Chondrocyte (in vitro differentiated cells): ENCODE data around the gene CORO1C. TPM values are rescaled to one million over a fixed set of nuclear protein-coding genes. Genes with fewer than 3 reads are reported as not detected.

Experiments used
- DNase-seq: peaks from one replicate; pipeline ENCODE4 v3.0.0; 2021; ENCODE audit warnings: mixed read lengths, low spot score
- H3K27ac Mint-ChIP-seq: one replicate; pipeline ENCODE4 v1.8.0; 2021; ENCODE audit warnings: mild to moderate bottlenecking, moderate library complexity, mixed read lengths; ENCODE audit not compliant: unreplicated experiment
- H3K27me3 Mint-ChIP-seq: 2 replicates; pipeline ENCODE4 v1.8.0; 2021; ENCODE audit warnings: low read depth, mixed read lengths
- H3K36me3 Mint-ChIP-seq: 2 replicates; pipeline ENCODE4 v1.8.0; 2021; ENCODE audit warnings: low read depth, mixed read lengths
- H3K4me1 Mint-ChIP-seq: 2 replicates; pipeline ENCODE4 v1.8.0; 2021; ENCODE audit warnings: low read depth, mild to moderate bottlenecking, mixed read lengths
- H3K4me3 Mint-ChIP-seq: one replicate; pipeline ENCODE4 v1.8.0; 2021; ENCODE audit warnings: mild to moderate bottlenecking, moderate library complexity, mixed read lengths; ENCODE audit not compliant: unreplicated experiment
- H3K9me3 Mint-ChIP-seq: 2 replicates; pipeline ENCODE4 v1.8.0; 2021; ENCODE audit warnings: low read depth, mixed read lengths
- total RNA-seq: library from RNA; stranded (reverse); gene quantifications from 3 replicates; pipeline ENCODE4 v1.2.1, GENCODE V29; 2021
- TF ChIP-seq, protein P1 (sequence below): fragments of 200-600 bp; sonication (generic); IDR thresholded peaks from 2 replicates; pipeline ENCODE4 v1.5.0; 2021; ENCODE audit warnings: antibody characterized with exemption, mild to moderate bottlenecking, moderate library complexity

CORO1C gene
- total RNA-seq, 1 donor from 2014 or later = 336 TPM

- no peaks in the 10 kb centered on the region for H3K27me3 Mint-ChIP-seq
- peaks cover 62% of the 10 kb centered on the region for H3K4me1 Mint-ChIP-seq
- no peak for DNase-seq
- H3K9me3 Mint-ChIP-seq = no peaks in the 10 kb centered on the region
- H3K4me3 Mint-ChIP-seq = peak overlapping the region; percentile 96
- H3K27ac Mint-ChIP-seq = peak overlapping the region; percentile 97
- H3K36me3 Mint-ChIP-seq = peaks cover 3% of the 10 kb centered on the region
- TF ChIP-seq, protein P1, sequence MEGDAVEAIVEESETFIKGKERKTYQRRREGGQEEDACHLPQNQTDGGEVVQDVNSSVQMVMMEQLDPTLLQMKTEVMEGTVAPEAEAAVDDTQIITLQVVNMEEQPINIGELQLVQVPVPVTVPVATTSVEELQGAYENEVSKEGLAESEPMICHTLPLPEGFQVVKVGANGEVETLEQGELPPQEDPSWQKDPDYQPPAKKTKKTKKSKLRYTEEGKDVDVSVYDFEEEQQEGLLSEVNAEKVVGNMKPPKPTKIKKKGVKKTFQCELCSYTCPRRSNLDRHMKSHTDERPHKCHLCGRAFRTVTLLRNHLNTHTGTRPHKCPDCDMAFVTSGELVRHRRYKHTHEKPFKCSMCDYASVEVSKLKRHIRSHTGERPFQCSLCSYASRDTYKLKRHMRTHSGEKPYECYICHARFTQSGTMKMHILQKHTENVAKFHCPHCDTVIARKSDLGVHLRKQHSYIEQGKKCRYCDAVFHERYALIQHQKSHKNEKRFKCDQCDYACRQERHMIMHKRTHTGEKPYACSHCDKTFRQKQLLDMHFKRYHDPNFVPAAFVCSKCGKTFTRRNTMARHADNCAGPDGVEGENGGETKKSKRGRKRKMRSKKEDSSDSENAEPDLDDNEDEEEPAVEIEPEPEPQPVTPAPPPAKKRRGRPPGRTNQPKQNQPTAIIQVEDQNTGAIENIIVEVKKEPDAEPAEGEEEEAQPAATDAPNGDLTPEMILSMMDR = no peak
Observed at GRCh38 chr12:108728820-108729611, 2.3 kb downstream of the CORO1C start.

GRCh38 chr12:108727868-108728735 lies 3.2 kb downstream of the CORO1C start:
- H3K9me3 Mint-ChIP-seq = no peaks in the 10 kb centered on the region
- TF ChIP-seq, protein P1 = no peak
- peak overlapping the region; percentile 96 for H3K4me3 Mint-ChIP-seq
- peak overlapping the region; percentile 97 for H3K27ac Mint-ChIP-seq
- no peak for DNase-seq
- no peaks in the 10 kb centered on the region for H3K27me3 Mint-ChIP-seq
- peaks cover 3% of the 10 kb centered on the region for H3K36me3 Mint-ChIP-seq
- H3K4me1 Mint-ChIP-seq = peaks cover 70% of the 10 kb centered on the region

DNA sequence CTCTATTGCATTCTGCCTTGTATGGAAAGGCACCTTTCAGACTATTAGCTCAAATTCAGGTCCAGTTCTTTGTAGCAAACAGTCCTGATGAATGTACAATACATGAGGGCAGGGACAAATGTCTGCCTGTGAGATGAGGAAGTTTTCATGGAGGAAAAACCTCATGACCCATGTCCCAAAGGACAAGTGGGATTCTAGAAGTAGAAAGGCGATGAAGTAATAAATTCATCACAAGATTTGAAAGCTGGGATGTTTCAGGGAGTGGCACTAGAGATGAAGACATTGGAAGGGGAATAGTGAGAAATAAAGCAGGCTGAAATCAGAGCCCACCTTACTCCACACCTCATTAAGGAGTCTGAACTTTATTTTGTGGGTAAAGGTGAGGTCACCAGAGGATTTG lies 4.2 kb downstream of the CORO1C start:
- peak overlapping the region; percentile 62 for H3K27ac Mint-ChIP-seq
- H3K36me3 Mint-ChIP-seq = peaks cover 3% of the 10 kb centered on the region
- DNase-seq = no peak
- no peaks in the 10 kb centered on the region for H3K27me3 Mint-ChIP-seq
- no peaks in the 10 kb centered on the region for H3K9me3 Mint-ChIP-seq
- H3K4me3 Mint-ChIP-seq = peak overlapping the region; percentile 35
- TF ChIP-seq, protein P1 = no peak
- H3K4me1 Mint-ChIP-seq = peaks cover 74% of the 10 kb centered on the region

DNA sequence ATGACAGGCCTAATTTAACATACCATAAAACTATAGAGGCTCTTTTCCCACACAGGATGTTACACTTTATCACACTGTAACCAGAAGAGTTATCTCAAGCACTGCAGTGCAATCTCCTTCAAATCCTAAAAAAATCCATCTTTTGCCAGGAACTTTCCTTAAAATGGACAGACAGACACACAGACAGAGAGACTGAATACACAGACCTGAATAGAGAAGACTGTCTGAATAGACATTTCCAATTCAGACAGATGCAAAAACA lies 6.5 kb downstream of the CORO1C start:
- H3K27ac Mint-ChIP-seq = peak overlapping the region; percentile 96
- no peak for DNase-seq
- no peak overlapping the region for H3K4me3 Mint-ChIP-seq
- H3K36me3 Mint-ChIP-seq = peaks cover 3% of the 10 kb centered on the region
- no peaks in the 10 kb centered on the region for H3K27me3 Mint-ChIP-seq
- TF ChIP-seq, protein P1 = no peak
- peaks cover 91% of the 10 kb centered on the region for H3K4me1 Mint-ChIP-seq
- H3K9me3 Mint-ChIP-seq = no peaks in the 10 kb centered on the region

DNA sequence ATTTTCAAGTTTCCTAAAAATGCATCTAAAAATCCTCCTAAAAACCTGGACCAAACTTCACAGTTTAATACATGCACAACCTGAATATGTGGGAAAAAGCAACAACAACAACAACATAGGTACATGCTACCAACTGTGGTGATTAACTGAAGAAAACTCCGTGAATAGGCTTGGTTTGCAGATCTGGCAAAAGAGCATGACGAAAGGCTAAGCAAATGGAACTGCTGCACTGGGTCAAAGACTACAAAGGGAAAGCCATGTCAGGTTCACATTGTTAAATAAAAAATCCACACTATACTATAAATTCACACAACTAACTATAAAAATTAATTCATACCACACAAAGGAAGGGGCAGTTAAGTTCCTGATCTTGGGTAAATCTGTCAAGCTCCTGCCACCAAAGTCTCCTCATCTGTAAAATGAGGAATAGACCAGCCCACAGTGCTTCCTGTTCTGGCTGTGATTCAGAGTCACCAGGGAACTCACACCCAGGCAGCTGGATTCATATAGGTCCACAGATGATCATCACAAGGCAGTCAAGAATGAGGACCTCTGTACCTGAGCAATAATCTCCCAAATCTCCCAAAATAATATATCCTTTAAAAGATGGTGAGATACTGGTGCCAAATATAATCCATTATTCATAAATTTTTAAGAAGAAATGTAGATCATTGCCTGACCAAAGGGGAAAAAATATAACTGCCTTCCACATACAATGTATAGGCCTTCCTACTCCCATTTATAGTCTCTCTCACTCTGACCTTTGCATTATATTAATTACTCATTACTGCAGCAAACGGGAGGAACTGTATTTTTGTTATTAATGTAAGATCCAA lies 7.0 kb downstream of the CORO1C start:
- peaks cover 91% of the 10 kb centered on the region for H3K4me1 Mint-ChIP-seq
- peaks cover 3% of the 10 kb centered on the region for H3K36me3 Mint-ChIP-seq
- TF ChIP-seq, protein P1 = no peak
- no peaks in the 10 kb centered on the region for H3K9me3 Mint-ChIP-seq
- H3K27me3 Mint-ChIP-seq = no peaks in the 10 kb centered on the region
- no peak for DNase-seq
- H3K4me3 Mint-ChIP-seq = no peak overlapping the region
- H3K27ac Mint-ChIP-seq = peak overlapping the region; percentile 96
